GM23248 (cell line): ENCODE measurements around the gene CHD9.

Source experiments
- EZH2 ChIP-seq: fragments of 200-600 bp; sonication (generic); IDR thresholded peaks from 2 replicates; pipeline ENCODE4 v1.6.1; 2018; ENCODE audit warnings: antibody characterized with exemption, mild to moderate bottlenecking; ENCODE audit not compliant: insufficient read depth, poor library complexity, severe bottlenecking
- EZH2phosphoT487 ChIP-seq: fragments of 200-600 bp; sonication (generic); IDR thresholded peaks from 2 replicates; pipeline ENCODE4 v1.6.1; 2018; ENCODE audit warnings: antibody characterized with exemption, moderate library complexity, mild to moderate bottlenecking, low read depth; ENCODE audit not compliant: insufficient read depth

DNA sequence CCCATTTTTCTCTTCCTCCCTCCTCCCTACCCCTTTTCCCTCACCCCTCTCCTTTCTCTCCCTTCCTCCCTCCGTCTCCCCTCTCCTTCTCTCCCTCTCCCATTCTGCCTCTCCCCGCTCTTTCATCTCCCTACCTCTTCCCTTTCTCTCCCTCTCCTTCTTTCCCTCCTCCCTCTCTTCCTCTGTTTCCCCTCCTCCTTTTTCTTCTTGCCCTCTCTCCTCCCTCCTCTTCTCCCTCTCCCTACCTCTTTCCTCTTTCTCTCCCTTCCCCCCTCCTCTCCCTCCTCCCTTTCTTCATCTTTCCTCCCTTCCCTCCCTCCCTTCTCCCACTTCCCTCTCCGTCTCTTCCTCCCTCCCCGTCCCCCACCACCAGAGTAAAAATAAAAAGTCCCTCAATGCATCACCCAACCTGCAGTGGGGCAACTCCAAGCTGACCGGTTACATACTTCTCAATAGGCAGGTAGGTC, 12.5 kb upstream of the CHD9 start:
- TF ChIP-seq EZH2 = no peak
- no peak for TF ChIP-seq EZH2phosphoT487
